NCI-H2227 (cell line): ENCODE results near the gene CPZ.
A peak's percentile ranks its signal among the peaks of the same experiment; 100 is the strongest.
"Not testable (repeated sequence)": the region's sequence is repeated elsewhere in the genome, so short reads cannot be mapped to it uniquely, and the experiment has no call there.

Experiments
- DNase-seq: peaks from one replicate; lab custom pipeline; 2025; ENCODE audit not compliant: unreplicated experiment; lab: John Stamatoyannopoulos, UW

CPZ gene

GRCh38 chr4:8634773-8635172 is 42.2 kb downstream of the CPZ start:
- not testable (repeated sequence) for DNase-seq

- not testable (repeated sequence) for DNase-seq
These were observed 43.5 kb downstream of the CPZ start for GRCh38 chr4:8635897-8636554.

GRCh38 chr4:8637456-8637984 is 45.0 kb downstream of the CPZ start:
- no peak for DNase-seq

GRCh38 chr4:8639021-8639420 is 46.5 kb downstream of the CPZ start:
- no peak for DNase-seq

GRCh38 chr4:8639777-8640720 is 47.5 kb downstream of the CPZ start:
- no peak for DNase-seq

- no peak for DNase-seq
These were observed 48.3 kb downstream of the CPZ start for GRCh38 chr4:8640816-8641215.

- no peak for DNase-seq
These were observed 48.7 kb downstream of the CPZ start for GRCh38 chr4:8641256-8641655.

- no peak for DNase-seq
These were observed 49.5 kb downstream of the CPZ start for GRCh38 chr4:8641931-8642650.

GRCh38 chr4:8642651-8643321 is 50.2 kb downstream of the CPZ start:
- no peak for DNase-seq

GRCh38 chr4:8643441-8643840 is 50.9 kb downstream of the CPZ start:
- no peak for DNase-seq

GRCh38 chr4:8643986-8644385 is 51.4 kb downstream of the CPZ start:
- no peak for DNase-seq

- no peak for DNase-seq
These were observed 51.9 kb downstream of the CPZ start for GRCh38 chr4:8644461-8644891.

GRCh38 chr4:8644966-8645752 is 52.6 kb downstream of the CPZ start:
- no peak for DNase-seq

GRCh38 chr4:8645753-8646124 is 53.2 kb downstream of the CPZ start:
- DNase-seq = no peak

- peak; percentile 2 for DNase-seq
These were observed 53.9 kb downstream of the CPZ start for GRCh38 chr4:8646296-8647093.

- DNase-seq = no peak
These were observed 54.6 kb downstream of the CPZ start for GRCh38 chr4:8647094-8647570.

GRCh38 chr4:8647626-8648025 is 55.1 kb downstream of the CPZ start:
- DNase-seq = no peak

GRCh38 chr4:8648296-8648695 is 55.7 kb downstream of the CPZ start:
- DNase-seq = no peak
